HEK293T (cell line): Measurements from ENCODE around the gene NPAS3.

Experiments
- ARNT ChIP-seq: fragments of 450-650 bp; IDR thresholded peaks from 2 replicates; pipeline ENCODE4 v1.6.1; 2017; ENCODE audit warnings: mild to moderate bottlenecking
- BHLHE40 ChIP-seq: fragments of 450-650 bp; IDR thresholded peaks from 2 replicates; pipeline ENCODE4 v1.6.1; 2016; ENCODE audit warnings: mild to moderate bottlenecking, moderate library complexity, borderline replicate concordance
- CTBP1 ChIP-seq: fragments of 450-650 bp; IDR thresholded peaks from 2 replicates; pipeline ENCODE4 v1.6.1; 2016; ENCODE audit warnings: borderline replicate concordance
- ELF4 ChIP-seq: fragments of 450-650 bp; IDR thresholded peaks from 2 replicates; pipeline ENCODE4 v1.6.1; 2017; ENCODE audit warnings: antibody characterized with exemption
- FOXK2 ChIP-seq: fragments of 450-650 bp; IDR thresholded peaks from 2 replicates; pipeline ENCODE4 v1.6.1; 2016; ENCODE audit warnings: mild to moderate bottlenecking
- FOXM1 ChIP-seq: fragments of 450-650 bp; IDR thresholded peaks from 2 replicates; pipeline ENCODE4 v1.6.1; 2017; ENCODE audit warnings: mild to moderate bottlenecking, borderline replicate concordance
- L3MBTL2 ChIP-seq: fragments of 450-650 bp; conservative IDR thresholded peaks from 2 replicates; pipeline ENCODE4 v1.6.1; 2016; ENCODE audit warnings: mild to moderate bottlenecking
- LEF1 ChIP-seq: fragments of 450-650 bp; IDR thresholded peaks from 2 replicates; pipeline ENCODE4 v1.6.1; 2017; ENCODE audit warnings: mild to moderate bottlenecking, borderline replicate concordance
- NFRKB ChIP-seq: fragments of 450-650 bp; IDR thresholded peaks from 2 replicates; pipeline ENCODE4 v1.6.1; 2016; ENCODE audit warnings: mild to moderate bottlenecking, moderate library complexity
- SP1 ChIP-seq: fragments of 450-650 bp; IDR thresholded peaks from 2 replicates; pipeline ENCODE4 v1.6.1; 2017
- SUZ12 ChIP-seq: fragments of 450-650 bp; IDR thresholded peaks from 2 replicates; pipeline ENCODE4 v1.6.1; 2016; ENCODE audit warnings: mild to moderate bottlenecking
- ZNF384 ChIP-seq: fragments of 450-650 bp; IDR thresholded peaks from 2 replicates; pipeline ENCODE4 v1.6.1; 2016

GRCh38 chr14:33070475-33070874 is 131.8 kb downstream of the NPAS3 start:
- TF ChIP-seq FOXM1 (no peak), BHLHE40 (no peak), SUZ12 (no peak), ELF4 (no peak), ZNF384 (no peak), LEF1 (no peak), CTBP1 (no peak), L3MBTL2 (no peak), NFRKB (no peak), SP1 (no peak), ARNT (no peak), FOXK2 (no peak)
